AG09309 (cell line): ENCODE results near the gene SLC30A7.

Experiments used
- DNase-seq: peaks from one replicate; pipeline ENCODE4 v3.0.0-alpha.2; 2010; ENCODE audit warnings: low read depth
- H3K4me3 ChIP-seq: 2 replicates; pipeline ENCODE4 v1.5.1; 2011; ENCODE audit warnings: mild to moderate bottlenecking, low read depth, low read length, moderate library complexity; ENCODE audit not compliant: control insufficient read depth
- TF ChIP-seq, protein P1 (sequence below): IDR thresholded peaks from 2 replicates; pipeline ENCODE4 v1.5.1; 2011; ENCODE audit warnings: mild to moderate bottlenecking, low read depth, low read length, inconsistent platforms; ENCODE audit not compliant: insufficient read depth, control insufficient read depth; ENCODE audit errors: missing control alignments

SLC30A7 gene

DNA sequence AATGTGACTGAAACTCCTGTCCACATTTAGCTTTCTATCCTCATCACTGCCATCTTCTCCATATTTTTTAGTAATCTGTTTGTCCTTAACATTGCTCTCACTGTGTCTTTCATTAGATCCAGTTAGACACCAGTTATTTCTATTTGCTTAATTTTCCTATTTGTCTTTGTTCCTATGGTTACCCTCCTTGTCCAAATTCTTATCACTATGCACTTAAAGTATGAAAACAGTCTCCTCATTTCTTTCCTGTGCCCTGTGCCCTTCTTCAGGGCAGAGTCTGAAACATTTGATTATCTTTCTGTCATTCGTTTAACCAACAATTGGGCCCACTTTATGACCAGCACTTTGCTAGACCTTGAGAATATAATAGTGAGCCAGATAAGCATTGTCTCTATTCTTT, 64.2 kb downstream of the SLC30A7 start:
- H3K4me3 ChIP-seq = no peak overlapping the region
- TF ChIP-seq, protein P1, sequence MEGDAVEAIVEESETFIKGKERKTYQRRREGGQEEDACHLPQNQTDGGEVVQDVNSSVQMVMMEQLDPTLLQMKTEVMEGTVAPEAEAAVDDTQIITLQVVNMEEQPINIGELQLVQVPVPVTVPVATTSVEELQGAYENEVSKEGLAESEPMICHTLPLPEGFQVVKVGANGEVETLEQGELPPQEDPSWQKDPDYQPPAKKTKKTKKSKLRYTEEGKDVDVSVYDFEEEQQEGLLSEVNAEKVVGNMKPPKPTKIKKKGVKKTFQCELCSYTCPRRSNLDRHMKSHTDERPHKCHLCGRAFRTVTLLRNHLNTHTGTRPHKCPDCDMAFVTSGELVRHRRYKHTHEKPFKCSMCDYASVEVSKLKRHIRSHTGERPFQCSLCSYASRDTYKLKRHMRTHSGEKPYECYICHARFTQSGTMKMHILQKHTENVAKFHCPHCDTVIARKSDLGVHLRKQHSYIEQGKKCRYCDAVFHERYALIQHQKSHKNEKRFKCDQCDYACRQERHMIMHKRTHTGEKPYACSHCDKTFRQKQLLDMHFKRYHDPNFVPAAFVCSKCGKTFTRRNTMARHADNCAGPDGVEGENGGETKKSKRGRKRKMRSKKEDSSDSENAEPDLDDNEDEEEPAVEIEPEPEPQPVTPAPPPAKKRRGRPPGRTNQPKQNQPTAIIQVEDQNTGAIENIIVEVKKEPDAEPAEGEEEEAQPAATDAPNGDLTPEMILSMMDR = no peak
- no peak for DNase-seq

DNA sequence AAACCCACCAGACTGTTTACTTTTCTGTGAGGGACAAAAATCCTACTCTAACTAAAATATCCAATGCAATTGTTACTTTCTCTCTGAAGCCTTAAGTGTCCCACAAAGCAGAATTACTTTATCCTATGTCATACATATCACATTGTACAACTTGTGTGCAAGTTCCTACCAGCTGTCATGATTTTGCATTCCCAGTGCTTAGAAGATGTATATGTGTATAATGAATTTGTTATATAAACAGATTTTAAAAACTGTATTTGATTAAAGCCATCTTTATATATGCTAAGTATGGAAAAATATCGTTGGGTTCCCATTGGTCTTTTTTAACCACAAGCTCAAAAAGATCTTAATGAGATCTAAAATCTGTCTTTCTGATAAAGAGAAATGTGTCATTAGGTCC, 72.7 kb downstream of the SLC30A7 start:
- no peak overlapping the region for H3K4me3 ChIP-seq
- DNase-seq = no peak
- TF ChIP-seq, protein P1 = no peak

DNA sequence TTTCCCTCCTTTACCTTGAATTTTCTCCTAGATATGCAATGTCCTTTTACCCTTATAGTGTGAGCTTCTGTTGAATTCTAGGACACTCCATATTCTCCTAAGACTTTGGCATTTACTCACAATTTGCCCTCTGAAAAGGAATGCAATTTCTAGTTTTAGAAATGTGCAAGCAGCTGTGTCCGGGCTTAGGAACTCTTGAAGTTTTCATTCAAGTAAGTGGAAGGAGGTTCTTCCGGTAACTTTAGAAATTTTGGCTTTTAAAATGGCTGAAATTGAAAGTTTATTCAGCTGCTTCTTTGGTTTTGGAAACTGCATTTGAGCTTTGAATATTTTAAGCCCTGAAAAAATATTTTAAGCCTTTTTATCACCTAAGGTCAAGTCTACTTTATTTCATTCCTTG, 73.4 kb downstream of the SLC30A7 start:
- TF ChIP-seq, protein P1 = no peak
- no peak for DNase-seq
- H3K4me3 ChIP-seq = no peak overlapping the region

DNA sequence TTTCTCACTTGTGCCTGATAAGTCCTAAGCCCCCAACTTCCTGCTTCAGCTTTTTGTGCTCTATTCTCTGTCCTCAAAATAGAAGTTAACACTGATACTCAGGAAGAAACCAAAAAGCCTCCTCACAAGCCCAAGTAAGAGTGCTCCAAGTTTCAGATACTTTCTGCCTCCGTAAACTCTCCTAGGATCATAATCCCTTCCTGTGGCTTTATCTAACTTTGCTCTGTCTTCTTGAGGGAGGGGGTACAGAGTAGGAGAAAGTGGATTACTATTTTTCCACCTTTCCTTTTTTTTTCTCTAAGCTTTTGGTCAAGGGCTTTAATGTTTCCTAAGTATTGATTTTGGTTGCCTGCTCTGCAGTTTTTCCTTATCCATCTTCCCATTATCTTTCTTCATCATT, 75.1 kb downstream of the SLC30A7 start:
- no peak overlapping the region for H3K4me3 ChIP-seq
- TF ChIP-seq, protein P1 = no peak
- no peak for DNase-seq

- no peak overlapping the region for H3K4me3 ChIP-seq
- DNase-seq = no peak
- TF ChIP-seq, protein P1 = no peak
Observed at GRCh38 chr1:100972185-100972584, 76.3 kb downstream of the SLC30A7 start.

GRCh38 chr1:100976936-100977335, 81.0 kb downstream of the SLC30A7 start:
- no peak overlapping the region for H3K4me3 ChIP-seq
- TF ChIP-seq, protein P1 = no peak
- no peak for DNase-seq

DNA sequence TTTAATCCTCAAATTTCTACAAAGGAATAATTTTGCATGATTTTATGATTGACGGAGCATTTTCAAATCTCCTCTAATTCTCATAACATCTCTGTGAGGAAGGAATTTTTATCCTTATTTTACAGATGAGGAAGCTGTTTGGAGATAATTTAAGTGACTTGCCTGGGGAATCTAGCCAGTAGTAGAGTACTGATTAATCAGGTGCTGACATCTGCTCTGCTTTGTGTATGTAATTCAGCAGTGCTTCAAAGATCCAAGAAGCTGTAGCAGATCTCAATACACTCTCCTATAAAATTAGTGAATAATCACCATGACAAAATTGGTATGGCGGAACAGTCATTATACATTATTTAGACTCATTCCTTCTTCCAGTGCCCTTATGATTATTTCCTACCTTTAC, 83.7 kb downstream of the SLC30A7 start:
- H3K4me3 ChIP-seq = no peak overlapping the region
- DNase-seq = no peak
- TF ChIP-seq, protein P1 = no peak
